ENCODE results near the gene DHX30.

- no peak for TF ChIP-seq CTCF (conservative IDR thresholded peaks at IDR 0.05; ENCODE audit: low read depth, low read length)
- no peak for TF ChIP-seq EZH2 (IDR thresholded peaks at IDR 0.05; ENCODE audit: borderline replicate concordance, low read depth, low read length, poor library complexity, severe bottlenecking)
Measured at GRCh38 chr3:47813551-47814177, 10.7 kb downstream of the DHX30 start.
